ENCODE data around the gene TGFBR2. TPM values are rescaled to one million over a fixed set of nuclear protein-coding genes. Genes with fewer than 3 reads are reported as not detected.
A peak's percentile ranks its signal among the peaks of the same experiment; 100 is the strongest.

The TGFBR2 gene
- total and polyA plus RNA-seq, 10 donors: 18.2 to 322 (median 239) TPM

DNA sequence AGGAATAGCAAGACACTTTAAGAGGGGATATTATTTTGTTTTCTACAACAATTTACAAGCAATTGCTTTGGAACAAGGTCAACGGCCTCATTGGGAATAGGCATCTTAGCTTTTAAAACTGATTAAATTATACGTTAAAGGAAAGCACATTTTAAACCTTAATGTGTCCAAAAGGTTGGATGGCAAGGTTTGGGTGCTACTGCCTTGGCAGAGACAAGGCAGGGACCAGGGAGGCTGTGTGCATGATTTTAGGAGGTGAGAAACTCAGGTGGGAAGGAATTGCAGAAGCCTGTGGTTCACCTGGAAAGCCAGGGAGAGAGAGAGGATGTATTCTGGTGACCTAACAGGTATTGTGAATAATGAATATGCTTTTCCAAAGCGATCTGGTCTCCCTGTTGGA lies 54.3 kb downstream of the TGFBR2 start:
- peaks cover 0 to 71% (median 34%) of the 10 kb centered on the region in 6 donors for H3K36me3 ChIP-seq
- H3K27ac ChIP-seq: peak overlapping the region in 7 of 8 donors; percentile 16 to 100 (median 81)
- H3K4me3 ChIP-seq: no peak overlapping the region
- H3K9me3 ChIP-seq: no peaks in the 10 kb centered on the region
- intact Hi-C loops (cut with DNase I; ENCODE audit: low total_unique reads): loop anchor here (10.0 kb wide), 1 partner anchor 46 kb away; no protein-coding TSS in a partner anchor
- 81 to 91% (median 88%) methylated on average over 3 of the region's 3 CpGs for WGBS, 5 donors
- DNase-seq: no peak
- H3K4me1 ChIP-seq: peaks cover 79 to 100% (median 100%) of the 10 kb centered on the region in 6 donors
- H3K27me3 ChIP-seq (replicated peaks in 1 of 7): no peaks in the 10 kb centered on the region
- TF ChIP-seq, protein P1, sequence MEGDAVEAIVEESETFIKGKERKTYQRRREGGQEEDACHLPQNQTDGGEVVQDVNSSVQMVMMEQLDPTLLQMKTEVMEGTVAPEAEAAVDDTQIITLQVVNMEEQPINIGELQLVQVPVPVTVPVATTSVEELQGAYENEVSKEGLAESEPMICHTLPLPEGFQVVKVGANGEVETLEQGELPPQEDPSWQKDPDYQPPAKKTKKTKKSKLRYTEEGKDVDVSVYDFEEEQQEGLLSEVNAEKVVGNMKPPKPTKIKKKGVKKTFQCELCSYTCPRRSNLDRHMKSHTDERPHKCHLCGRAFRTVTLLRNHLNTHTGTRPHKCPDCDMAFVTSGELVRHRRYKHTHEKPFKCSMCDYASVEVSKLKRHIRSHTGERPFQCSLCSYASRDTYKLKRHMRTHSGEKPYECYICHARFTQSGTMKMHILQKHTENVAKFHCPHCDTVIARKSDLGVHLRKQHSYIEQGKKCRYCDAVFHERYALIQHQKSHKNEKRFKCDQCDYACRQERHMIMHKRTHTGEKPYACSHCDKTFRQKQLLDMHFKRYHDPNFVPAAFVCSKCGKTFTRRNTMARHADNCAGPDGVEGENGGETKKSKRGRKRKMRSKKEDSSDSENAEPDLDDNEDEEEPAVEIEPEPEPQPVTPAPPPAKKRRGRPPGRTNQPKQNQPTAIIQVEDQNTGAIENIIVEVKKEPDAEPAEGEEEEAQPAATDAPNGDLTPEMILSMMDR (IDR thresholded peaks at IDR 0.05 in 8 of 11, conservative IDR thresholded peaks at IDR 0.05 in 3 of 11): no peak
- TF ChIP-seq POLR2AphosphoS5 (IDR thresholded peaks at IDR 0.05) (peak in 1 of 3 donors; percentile 28), POLR2A (IDR thresholded peaks at IDR 0.05) (no peak)

DNA sequence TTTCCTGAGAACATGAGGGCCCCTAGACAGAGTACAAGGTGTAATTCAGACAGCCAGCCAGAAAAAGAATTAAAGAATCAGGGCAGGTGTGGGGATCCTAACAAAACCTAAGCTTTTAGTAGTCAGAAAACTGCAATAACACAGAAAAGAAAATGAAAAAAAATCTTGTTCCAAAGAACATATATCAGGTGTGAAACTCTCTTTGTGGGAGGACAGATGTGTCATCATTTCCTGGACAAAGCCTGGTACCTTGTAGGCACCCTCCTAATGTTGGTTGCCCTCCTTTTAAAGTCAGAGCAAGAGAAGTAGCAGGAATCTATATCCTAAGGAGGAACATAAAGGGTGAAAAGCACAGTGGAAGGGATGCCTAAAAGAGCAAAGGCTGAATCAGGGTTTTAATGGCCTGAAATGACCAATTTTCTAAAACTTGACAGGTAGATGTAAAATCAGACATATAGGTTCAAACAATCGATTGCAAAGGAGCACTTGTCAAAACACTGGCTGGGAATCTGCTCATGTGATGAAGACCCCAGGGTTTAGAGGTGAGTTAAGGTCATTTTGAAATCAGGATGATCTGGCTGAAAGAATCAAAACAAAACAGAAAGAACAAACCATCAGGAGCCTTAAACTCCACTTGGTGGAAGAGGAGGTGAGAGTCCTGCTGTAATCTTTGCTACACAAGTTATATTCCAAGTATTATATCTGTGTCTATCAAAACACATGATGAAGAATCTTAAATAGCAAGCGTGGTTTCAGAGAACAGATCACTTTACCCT lies 54.9 kb downstream of the TGFBR2 start:
- TF ChIP-seq, protein P1 (IDR thresholded peaks at IDR 0.05 in 8 of 11, conservative IDR thresholded peaks at IDR 0.05 in 3 of 11): no peak
- TF ChIP-seq POLR2A (IDR thresholded peaks at IDR 0.05): no peak
- TF ChIP-seq POLR2AphosphoS5 (IDR thresholded peaks at IDR 0.05): no peak
- peak overlapping the region; percentile 16 to 100 (median 80) for H3K27ac ChIP-seq
- H3K36me3 ChIP-seq: peaks cover 0 to 66% (median 31%) of the 10 kb centered on the region in 6 donors
- no peak for DNase-seq
- H3K4me3 ChIP-seq: no peak overlapping the region
- peaks cover 77 to 100% (median 100%) of the 10 kb centered on the region in 6 donors for H3K4me1 ChIP-seq
- no peaks in the 10 kb centered on the region for H3K27me3 ChIP-seq (replicated peaks in 1 of 7)
- 78 to 86% (median 82%) methylated on average over 2 of the region's 2 CpGs for WGBS, 5 donors
- intact Hi-C loops (cut with DNase I; ENCODE audit: low total_unique reads): loop anchor here (10.0 kb wide), 1 partner anchor 46 kb away; no protein-coding TSS in a partner anchor
- no peaks in the 10 kb centered on the region for H3K9me3 ChIP-seq

DNA sequence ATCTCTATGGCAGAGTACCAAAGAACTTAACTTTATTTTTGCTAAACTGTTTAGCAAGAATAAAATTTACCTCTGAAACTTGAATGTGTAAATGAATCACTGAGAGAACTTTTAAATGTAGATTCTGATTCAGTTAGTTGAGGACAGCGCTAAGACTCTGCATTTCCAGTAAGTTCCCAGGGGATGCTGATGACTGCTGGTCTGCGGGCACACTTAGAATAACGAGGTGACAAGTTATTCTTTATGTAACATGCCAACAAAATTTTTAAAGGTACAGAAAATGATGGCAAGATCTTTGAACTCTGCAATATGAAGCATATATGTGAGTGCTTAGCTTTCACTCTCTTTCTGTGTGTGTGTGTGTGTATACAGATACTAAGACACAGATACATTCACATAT lies 56.4 kb downstream of the TGFBR2 start:
- WGBS, 5 donors: 46 to 68% (median 49%) methylated on average over 3 of the region's 3 CpGs
- Histone ChIP-seq H3K27ac (peak overlapping the region; percentile 21 to 100 (median 80)), H3K9me3 (no peaks in the 10 kb centered on the region), H3K4me1 (peaks cover 78 to 100% (median 100%) of the 10 kb centered on the region in 6 donors), H3K27me3 (replicated peaks in 1 of 7) (no peaks in the 10 kb centered on the region), H3K4me3 (no peak overlapping the region), H3K36me3 (peaks cover 0 to 55% (median 22%) of the 10 kb centered on the region in 6 donors)
- intact Hi-C loops (cut with DNase I; ENCODE audit: low total_unique reads): loop anchor here (10.0 kb wide), 1 partner anchor 48 kb away; no protein-coding TSS in a partner anchor
- no peak for TF ChIP-seq POLR2A (IDR thresholded peaks at IDR 0.05)
- peak in 1 of 3 donors; percentile 17 for TF ChIP-seq POLR2AphosphoS5 (IDR thresholded peaks at IDR 0.05)
- TF ChIP-seq, protein P1 (IDR thresholded peaks at IDR 0.05 in 8 of 11, conservative IDR thresholded peaks at IDR 0.05 in 3 of 11): no peak
- no peak for DNase-seq
